K562 (cell line): ENCODE measurements around the gene CLASP2. TPM values are rescaled to one million over a fixed set of nuclear protein-coding genes. Genes with fewer than 3 reads are reported as not detected.

Experiments
- ATAC-seq: fragments of 200-7000 bp; cut with Tn5 transposase; 3 replicates; pipeline ENCODE4 v1.9.1; 2020; ENCODE audit warnings: moderate library complexity
- BruUV-seq: library from RNA; stranded (reverse); fragments of 400-500 nt; replicated peaks from 2 replicates; lab custom pipeline; 2021; lab: Mats Ljungman, UMichigan
- CTCF ChIA-PET: fragments of 300-600 bp; formaldehyde crosslinking; extraction: SDS; loops from one replicate; lab custom pipeline; 2021; ENCODE audit warnings: low intra/inter-chr PET ratio; lab: Yijun Ruan, JAX
- POLR2A ChIA-PET: fragments of 300-600, 350-650 bp; sonication (Branson Sonifier 250); formaldehyde crosslinking; extraction: SDS; loops from one replicate; lab custom pipeline; 2021; ENCODE audit warnings: antibody characterized with exemption, inconsistent platforms; lab: Yijun Ruan, JAX
- DNase-seq, 4 experiments: peaks; one replicate each; pipeline versions ENCODE4 v3.0.0 to v3.0.0-alpha.2; 2011 to 2018; ENCODE audit warnings: low spot score in 3 of 4, mixed read lengths in 3 of 4; ENCODE audit errors: extremely low read depth in 1 of 4
- FAIRE-seq: peaks from 2 replicates; lab custom pipeline; 2011; peaks lifted over from hg19 to GRCh38; lab: Jason Lieb, UNC
- H2AFZ ChIP-seq: 2 replicates; pipeline ENCODE4 v1.6.0; 2011; ENCODE audit warnings: low read depth, low read length, control low read depth, inconsistent platforms
- H3K27ac ChIP-seq: fragments of 200-600 bp; 3 replicates; pipeline ENCODE4 v1.8.0; 2011; ENCODE audit warnings: low read depth, mild to moderate bottlenecking, control low read depth, inconsistent platforms, low read length, moderate library complexity, mixed read lengths; ENCODE audit errors: extremely low read depth
- H3K27me3 ChIP-seq, 2 experiments: fragments of 300-600 bp in 1 of 2; 2 replicates in 1 of 2; 3 replicates in 1 of 2; pipeline versions ENCODE4 v1.6.0 to v1.8.0; 2011; ENCODE audit warnings: inconsistent platforms in 2 of 2, low read length in 2 of 2, mild to moderate bottlenecking in 1 of 2, mixed read lengths in 1 of 2, moderate library complexity in 1 of 2; ENCODE audit not compliant: control insufficient read depth in 2 of 2, insufficient read depth in 2 of 2
- H3K36me3 ChIP-seq: fragments of 300-600 bp; 3 replicates; pipeline ENCODE4 v1.8.0; 2011; ENCODE audit warnings: mild to moderate bottlenecking, low read length, inconsistent platforms; ENCODE audit not compliant: control insufficient read depth, insufficient read depth
- H3K4me1 ChIP-seq, 2 experiments: fragments of 200-600 bp in 1 of 2; replicated peaks in 1 of 2; 2 replicates in 1 of 2; 3 replicates in 1 of 2; pipeline versions ENCODE4 v1.5.1 to v1.8.0; 2011; ENCODE audit warnings: inconsistent platforms in 2 of 2, low read length in 2 of 2, mild to moderate bottlenecking in 1 of 2, mixed read lengths in 1 of 2, moderate library complexity in 1 of 2; ENCODE audit not compliant: control insufficient read depth in 2 of 2, insufficient read depth in 2 of 2
- H3K4me2 ChIP-seq: 2 replicates; pipeline ENCODE4 v1.6.1; 2011; ENCODE audit warnings: low read length, control low read depth, inconsistent platforms, mixed read lengths; ENCODE audit not compliant: insufficient read depth
- H3K4me3 ChIP-seq: fragments of 200-600 bp; sonication (generic), shearing (Covaris generic); 2 replicates; pipeline ENCODE4 v1.5.1; 2016; ENCODE audit warnings: control low read depth, inconsistent platforms
- H3K79me2 ChIP-seq: fragments of 200-600 bp; 3 replicates; pipeline ENCODE4 v1.8.0; 2011; ENCODE audit warnings: low read length, inconsistent platforms; ENCODE audit not compliant: control insufficient read depth, insufficient read depth
- H3K9ac ChIP-seq, 2 experiments: 2 replicates each; pipeline versions ENCODE4 v1.6.0 to v1.6.1; 2011; ENCODE audit warnings: low read depth in 2 of 2, low read length in 2 of 2, control low read depth in 1 of 2, inconsistent platforms in 1 of 2, mild to moderate bottlenecking in 1 of 2, mixed read lengths in 1 of 2; ENCODE audit not compliant: insufficient read depth in 1 of 2
- H3K9me1 ChIP-seq: one replicate; pipeline ENCODE4 v1.6.0; 2011; ENCODE audit warnings: inconsistent platforms, mild to moderate bottlenecking, low read length, moderate library complexity; ENCODE audit not compliant: control insufficient read depth, insufficient read depth
- H3K9me3 ChIP-seq: replicated peaks from 2 replicates; pipeline ENCODE4 v1.5.1; 2011; ENCODE audit warnings: low read depth, low read length, inconsistent platforms; ENCODE audit not compliant: control insufficient read depth, insufficient read depth
- H4K20me1 ChIP-seq: replicated peaks from 2 replicates; pipeline ENCODE4 v1.6.1; 2011; ENCODE audit warnings: low read length, inconsistent platforms, mixed read lengths; ENCODE audit not compliant: control insufficient read depth, insufficient read depth
- BMI1 ChIP-seq: fragments of 150-350 bp; IDR thresholded peaks from 2 replicates; pipeline ENCODE4 v1.6.1; 2014; ENCODE audit warnings: low read length
- KLF10 ChIP-seq: fragments of 250-450 bp; sonication (Bioruptor Pico); IDR thresholded peaks from 2 replicates; pipeline ENCODE4 v1.6.1; 2021; ENCODE audit warnings: matching md5 sums
- LARP7 ChIP-seq: fragments of 450-650 bp; IDR thresholded peaks from 2 replicates; pipeline ENCODE4 v1.6.1; 2016
- NELFE ChIP-seq: IDR thresholded peaks from 2 replicates; pipeline ENCODE4 v1.6.1; 2011; ENCODE audit warnings: mild to moderate bottlenecking; ENCODE audit not compliant: insufficient read depth, insufficient read length
- RFX7 ChIP-seq: fragments of 250-450 bp; sonication (Bioruptor Pico); IDR thresholded peaks from 2 replicates; pipeline ENCODE4 v1.5.1; 2021; ENCODE audit warnings: mild to moderate bottlenecking
- RREB1 ChIP-seq: fragments of 250-450 bp; sonication (Bioruptor Pico); IDR thresholded peaks from 2 replicates; pipeline ENCODE4 v1.4.0; 2020
- TSHZ1 ChIP-seq: fragments of 250-450 bp; sonication (Bioruptor Pico); IDR thresholded peaks from 2 replicates; pipeline ENCODE4 v1.4.0; 2020; ENCODE audit warnings: mild to moderate bottlenecking, moderate library complexity
- U2AF1 ChIP-seq: fragments of 200-400 bp; formaldehyde crosslinking; optimal IDR thresholded peaks from 2 replicates; pipeline ENCODE3; 2017; ENCODE audit warnings: mild to moderate bottlenecking, low read depth, low read length, moderate library complexity
- ZFP30 ChIP-seq: fragments of 250-450 bp; sonication (Bioruptor Pico); IDR thresholded peaks from 2 replicates; pipeline ENCODE4 v1.8.0; 2022; ENCODE audit warnings: moderate library complexity, mild to moderate bottlenecking, inconsistent platforms, borderline replicate concordance
- ZNF124 ChIP-seq: sonication (generic); formaldehyde crosslinking; IDR thresholded peaks from 2 replicates; pipeline ENCODE4 v1.8.1; 2022; ENCODE audit warnings: missing genetic modification reagents
- ZNF133 ChIP-seq: fragments of 250-450 bp; sonication (Bioruptor Pico); IDR thresholded peaks from 2 replicates; pipeline ENCODE4 v1.4.0; 2020; ENCODE audit warnings: mild to moderate bottlenecking
- ZNF41 ChIP-seq: fragments of 250-450 bp; sonication (Bioruptor Pico); conservative IDR thresholded peaks from 2 replicates; pipeline ENCODE4 v1.4.0; 2020; ENCODE audit warnings: mild to moderate bottlenecking
- WGBS: fragments of 100-300 bp; shearing (Covaris generic); methylation state at CpG from one replicate; pipeline ENCODE4 v1.1.6; 2016; ENCODE audit warnings: low coverage, mixed read lengths; ENCODE audit not compliant: insufficient coverage; ENCODE audit errors: missing lambda C conversion rate; 5-methylcytosine and 5-hydroxymethylcytosine counted together
- in situ Hi-C: fragments of 300-500 bp; cut with MboI; formaldehyde crosslinking; loops from 4 replicates; pipeline ENCODE4 v1.15.0; 2018; ENCODE audit warnings: inconsistent platforms, mixed read lengths
- intact Hi-C: fragments of 100-400 bp; cut with micrococcal nuclease; formaldehyde crosslinking; loops from 2 replicates; pipeline ENCODE4 v1.14.2; 2022
- polyA plus RNA-seq, 8 experiments: library from polyadenylated mRNA; depleted of rRNA in 4 of 8; stranded (reverse) in 5 of 8; unstranded in 3 of 8; fragments of >200 nt; fragmentation: Nextera tagmentation in 2 of 8; fragmentation: Illumina TruSeq in 1 of 8; extraction: Ambion mirVana in 2 of 8; extraction: Trizol in 1 of 8; gene quantifications; 2 replicates each; pipeline versions ENCODE4 v1.2.1 to v1.2.3, GENCODE V29; 2011 to 2014; ENCODE audit warnings: inconsistent platforms in 1 of 8, missing spikeins in 1 of 8
- total RNA-seq, 7 experiments: library from RNA; depleted of rRNA in 6 of 7; stranded (reverse); fragments of >200 nt in 6 of 7; fragmentation: Illumina TruSeq in 2 of 7; extraction: Trizol in 2 of 7; gene quantifications; 2 replicates each; pipeline versions ENCODE4 v1.2.1 to v1.2.3, GENCODE V29; 2011 to 2021; ENCODE audit warnings: low replicate concordance in 1 of 7

Gene CLASP2
- total and polyA plus RNA-seq, 9 of the 15 experiments (the other 6 are each of a cell fraction or from before 2014, with no cell fraction given) = 13.5 to 107 (median 71.8) TPM

- no TSS peak for BruUV-seq
- TF ChIP-seq ZNF133 (CRISPR knock-in tag) = no peak
- no peak for TF ChIP-seq RREB1 (CRISPR knock-in tag)
- TF ChIP-seq ZNF124 (CRISPR knock-in tag) = no peak
- no peak for TF ChIP-seq BMI1
- TF ChIP-seq U2AF1 = no peak
- TF ChIP-seq NELFE = no peak
- no peak for TF ChIP-seq ZNF41 (CRISPR knock-in tag)
- TF ChIP-seq ZFP30 (CRISPR knock-in tag) = no peak
- no peak for TF ChIP-seq TSHZ1 (CRISPR knock-in tag)
- no peak for TF ChIP-seq LARP7
- no peak for TF ChIP-seq KLF10 (CRISPR knock-in tag)
- TF ChIP-seq RFX7 (CRISPR knock-in tag) = no peak
Measured at GRCh38 chr3:33582234-33582633, 135.8 kb downstream of the CLASP2 start.

More at GRCh38 chr3:33582234-33582633, 135.8 kb downstream of the CLASP2 start:
- Histone ChIP-seq H3K4me1 (no peaks in the 10 kb centered on the region), H3K9me3 (no peaks in the 10 kb centered on the region), H4K20me1 (no peaks in the 10 kb centered on the region), H3K79me2 (no peaks in the 10 kb centered on the region), H2AFZ (no peak overlapping the region), H3K27me3 (no peaks in the 10 kb centered on the region), H3K9me1 (no peaks in the 10 kb centered on the region), H3K9ac (no peak overlapping the region), H3K27ac (no peak overlapping the region), H3K4me3 (no peak overlapping the region), H3K4me2 (no peak overlapping the region), H3K36me3 (peaks cover 57% of the 10 kb centered on the region; the same call in 2 of the 3 replicates)
- intact Hi-C loops (no loop called here), in situ Hi-C loops (no loop called here)
- WGBS = 90% methylated on average over 3 of the region's 3 CpGs
- CTCF ChIA-PET = no interaction called here
- POLR2A ChIA-PET = no interaction called here
- ATAC-seq (no peak), FAIRE-seq (no peak), DNase-seq (no peak)
